Islet precursor cell (in vitro differentiated cells): Measurements from ENCODE around the gene B4GAT1.
"Not testable (repeated sequence)": the region's sequence is repeated elsewhere in the genome, so short reads cannot be mapped to it uniquely, and the experiment has no call there.

Experiments
- DNase-seq: peaks from one replicate; pipeline ENCODE4 v3.0.0-alpha.2; 2018

B4GAT1 gene

DNA sequence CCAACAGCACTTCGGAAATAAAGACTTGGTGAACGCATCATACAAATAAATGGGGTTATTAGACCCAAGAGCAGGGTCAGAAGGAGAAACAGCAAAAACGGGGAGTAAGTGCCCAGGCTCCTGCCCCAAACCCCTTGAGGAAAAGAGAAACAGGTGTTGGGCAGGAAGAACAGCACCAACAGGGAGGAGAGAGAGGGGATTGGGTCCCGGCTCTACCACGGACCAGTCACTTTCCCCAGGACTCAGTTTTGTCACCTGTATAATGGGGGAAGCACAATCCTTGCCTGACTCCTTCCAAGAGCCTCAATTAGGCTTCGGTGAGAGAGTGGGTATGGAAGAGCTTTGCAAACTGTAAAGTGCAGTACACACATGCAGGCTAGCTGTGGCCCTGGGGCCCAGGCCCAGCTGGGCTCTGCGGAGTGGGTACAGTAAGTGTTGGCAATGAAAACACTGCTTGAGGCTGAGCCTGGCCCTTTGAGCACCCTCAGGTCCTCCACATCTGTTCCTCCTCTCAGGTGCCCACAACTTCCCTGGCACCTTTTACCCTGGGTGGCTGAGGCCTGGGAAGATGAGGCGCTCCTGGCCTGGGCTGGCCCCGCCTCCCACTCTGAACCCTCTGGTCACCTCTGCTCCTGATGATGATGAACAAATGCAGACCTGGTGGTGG, 15.2 kb upstream of the B4GAT1 start:
- DNase-seq: no peak

DNA sequence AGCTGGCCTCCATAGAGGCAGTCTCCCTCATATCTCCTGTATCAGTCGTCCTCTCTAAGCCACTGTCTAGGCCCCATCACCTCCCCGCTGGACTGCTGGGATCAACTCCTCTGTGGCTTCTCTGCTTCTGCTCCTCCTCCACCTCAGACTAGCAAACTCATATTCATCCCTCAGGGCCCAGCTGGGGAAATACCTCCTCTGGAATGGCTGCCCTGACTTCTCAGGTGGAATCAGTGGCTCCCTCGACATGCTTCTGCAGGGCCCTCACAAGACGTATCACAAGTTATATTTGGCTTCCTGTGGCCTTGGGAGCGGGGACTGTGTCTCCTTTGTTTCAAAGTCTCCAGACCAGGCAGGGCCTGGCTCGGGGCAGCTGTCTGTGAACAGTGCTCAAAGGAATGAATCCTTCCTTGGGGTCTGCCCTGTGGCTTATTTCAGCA, 14.1 kb upstream of the B4GAT1 start:
- no peak for DNase-seq

DNA sequence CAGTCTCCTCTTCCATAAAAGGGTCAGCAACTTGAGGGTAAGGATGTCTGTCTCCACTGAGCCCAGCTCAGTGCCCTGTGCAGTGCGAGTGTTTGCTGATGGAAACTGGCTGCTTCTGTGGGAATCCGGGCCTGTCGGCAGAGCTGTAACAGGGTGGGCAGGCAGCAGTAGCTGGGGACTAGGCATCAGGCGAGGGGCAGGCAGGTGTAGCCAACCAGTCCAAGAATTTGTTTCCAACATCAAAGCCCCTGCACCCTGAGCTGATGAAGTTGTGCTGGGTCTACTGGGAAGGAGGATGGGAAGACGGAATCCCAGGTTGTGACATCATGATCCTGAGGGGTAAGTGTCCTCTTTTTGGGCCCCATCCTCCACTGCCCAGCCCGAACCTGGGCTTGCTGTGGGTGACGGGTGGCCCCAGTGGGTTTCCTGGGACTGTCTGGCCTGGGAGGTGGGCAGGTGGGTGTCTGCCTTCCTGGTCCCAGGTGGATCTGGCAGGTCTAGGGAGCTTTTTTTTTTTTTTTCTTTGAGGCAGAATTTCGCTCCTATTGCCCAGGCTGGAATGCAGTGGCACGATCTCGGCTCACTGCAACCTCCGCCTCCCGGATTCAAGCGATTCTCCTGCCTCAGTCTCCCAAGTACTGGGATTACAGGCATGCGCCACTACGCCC, 13.1 kb upstream of the B4GAT1 start:
- no peak for DNase-seq

DNA sequence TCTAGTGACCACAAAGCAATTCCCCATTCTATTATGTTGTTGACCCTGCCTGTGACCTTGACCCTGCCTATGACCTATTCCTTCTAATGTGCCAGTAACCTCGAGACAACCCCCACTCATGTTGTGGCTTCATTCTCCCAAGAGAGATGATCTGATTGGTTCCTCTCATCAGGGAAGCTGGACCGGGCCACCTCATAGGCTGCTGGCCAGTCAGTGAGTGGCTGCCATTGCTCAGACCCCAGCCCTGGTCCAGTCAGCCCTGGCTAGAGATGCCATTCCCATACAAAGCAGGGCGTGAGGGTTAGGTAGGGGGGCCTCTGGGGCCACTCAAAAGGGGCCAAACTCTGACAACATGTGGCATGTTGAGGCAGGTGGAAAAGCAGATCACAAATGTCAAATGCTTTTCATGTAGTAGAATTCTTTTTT, 12.2 kb upstream of the B4GAT1 start:
- no peak for DNase-seq

DNA sequence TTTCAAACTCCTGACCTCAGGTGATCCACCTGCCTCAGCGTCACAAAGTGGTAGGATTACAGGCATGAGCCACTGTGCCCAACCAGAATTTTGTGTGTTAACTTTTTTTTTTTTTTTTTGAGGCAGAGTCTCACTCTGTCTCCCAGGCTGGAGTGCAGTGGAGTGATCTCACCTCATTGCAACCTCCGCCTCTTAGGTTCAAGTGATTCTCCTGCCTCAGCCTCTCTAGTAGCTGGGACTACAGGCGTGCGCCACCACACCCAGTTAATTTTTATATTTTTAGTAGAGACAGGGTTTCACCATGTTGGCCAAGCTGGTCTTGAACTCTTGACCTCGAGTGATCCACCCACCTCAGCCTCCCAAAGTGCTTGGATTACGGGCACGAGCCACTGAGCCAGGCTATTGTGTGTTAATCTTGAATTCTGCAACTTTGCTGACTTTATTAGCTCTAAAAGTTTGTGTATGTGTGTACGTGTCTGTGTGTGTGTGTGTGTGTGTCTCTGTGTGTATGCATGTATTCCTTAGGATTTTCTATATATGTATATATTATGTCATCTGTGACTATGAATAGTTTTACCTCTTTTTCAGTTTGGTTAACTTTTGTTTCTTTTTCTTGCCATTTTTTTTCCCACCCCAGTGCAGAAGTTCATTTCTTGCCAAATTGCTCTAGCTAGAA, 3.3 kb upstream of the B4GAT1 start:
- DNase-seq: not testable (repeated sequence)

DNA sequence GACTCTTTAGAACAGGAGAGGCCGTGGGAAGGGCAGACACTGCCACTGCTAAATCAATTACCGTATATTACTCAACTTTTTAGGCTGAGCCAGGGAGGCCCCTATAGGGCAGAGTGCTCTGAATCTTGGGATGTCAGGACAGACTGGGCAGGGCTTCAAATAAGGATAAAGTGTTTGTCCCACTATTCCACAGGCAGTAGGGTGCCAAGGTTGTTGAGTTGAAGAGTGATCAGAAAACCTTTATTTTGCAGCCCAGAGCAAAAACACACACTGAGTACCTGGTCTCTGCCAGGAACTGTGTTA, 1.6 kb upstream of the B4GAT1 start:
- no peak for DNase-seq

DNA sequence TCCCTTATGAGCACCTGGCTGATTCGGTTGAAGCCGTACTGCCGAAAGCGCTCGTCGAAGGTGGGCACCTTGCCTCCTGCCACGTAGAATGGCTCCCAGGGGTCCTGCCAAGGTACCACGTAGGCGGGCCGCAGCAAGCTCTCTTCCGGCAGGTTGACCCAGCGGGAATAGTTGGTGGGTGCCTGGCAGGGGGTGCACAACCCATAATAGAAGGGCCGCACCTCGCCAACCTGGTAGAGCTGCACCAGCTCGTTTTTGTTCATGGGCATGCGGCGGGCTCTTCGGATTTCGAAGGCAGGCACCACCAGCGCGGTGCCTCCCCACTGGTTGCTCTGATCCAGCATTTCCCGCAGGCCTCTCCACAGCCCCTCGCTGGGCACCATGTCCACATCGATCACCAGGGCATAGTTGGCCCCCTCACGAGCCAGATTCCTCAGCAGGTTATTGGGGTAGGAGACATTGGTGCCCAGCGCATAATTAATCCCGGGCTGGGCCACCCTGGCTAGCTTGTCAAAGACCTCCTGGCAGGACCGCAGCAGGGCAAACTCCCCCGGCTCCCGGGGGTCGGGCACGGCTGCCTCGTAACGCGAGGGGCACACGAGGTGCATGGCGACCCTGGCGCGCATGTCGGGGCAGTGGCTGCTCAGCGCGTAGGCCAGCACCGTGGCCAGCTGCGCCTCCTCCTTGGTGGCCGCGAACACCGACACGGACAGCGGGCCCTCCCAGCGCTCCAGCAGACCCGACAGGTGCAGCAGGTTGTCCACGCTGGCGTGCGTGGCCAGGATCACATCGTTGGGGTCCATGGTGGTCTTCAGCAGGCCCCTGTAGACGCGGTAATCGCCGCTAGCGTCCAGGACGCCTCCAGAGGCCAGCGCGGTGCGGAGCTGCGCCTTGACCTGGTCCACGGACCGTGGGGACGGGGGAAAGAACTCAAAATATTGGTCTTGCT, 679 bp downstream of the B4GAT1 start:
- peak; percentile 45 for DNase-seq

DNA sequence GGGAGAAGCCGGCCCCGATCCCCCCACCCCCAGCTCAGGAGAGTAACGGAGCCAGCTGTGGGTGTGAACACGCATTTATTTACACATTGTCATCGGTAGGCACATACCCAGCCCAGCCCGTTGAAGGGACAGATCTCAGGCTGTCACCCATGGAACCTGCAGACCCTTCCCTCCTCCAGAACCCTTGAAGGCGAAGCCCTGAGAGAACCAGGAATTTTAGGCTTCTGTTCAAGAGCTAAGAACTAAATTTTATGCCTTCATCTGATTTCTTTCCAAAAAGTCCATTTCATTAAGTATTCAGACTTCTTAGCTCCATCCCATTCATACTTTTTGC, 2.1 kb downstream of the B4GAT1 start:
- DNase-seq: no peak

DNA sequence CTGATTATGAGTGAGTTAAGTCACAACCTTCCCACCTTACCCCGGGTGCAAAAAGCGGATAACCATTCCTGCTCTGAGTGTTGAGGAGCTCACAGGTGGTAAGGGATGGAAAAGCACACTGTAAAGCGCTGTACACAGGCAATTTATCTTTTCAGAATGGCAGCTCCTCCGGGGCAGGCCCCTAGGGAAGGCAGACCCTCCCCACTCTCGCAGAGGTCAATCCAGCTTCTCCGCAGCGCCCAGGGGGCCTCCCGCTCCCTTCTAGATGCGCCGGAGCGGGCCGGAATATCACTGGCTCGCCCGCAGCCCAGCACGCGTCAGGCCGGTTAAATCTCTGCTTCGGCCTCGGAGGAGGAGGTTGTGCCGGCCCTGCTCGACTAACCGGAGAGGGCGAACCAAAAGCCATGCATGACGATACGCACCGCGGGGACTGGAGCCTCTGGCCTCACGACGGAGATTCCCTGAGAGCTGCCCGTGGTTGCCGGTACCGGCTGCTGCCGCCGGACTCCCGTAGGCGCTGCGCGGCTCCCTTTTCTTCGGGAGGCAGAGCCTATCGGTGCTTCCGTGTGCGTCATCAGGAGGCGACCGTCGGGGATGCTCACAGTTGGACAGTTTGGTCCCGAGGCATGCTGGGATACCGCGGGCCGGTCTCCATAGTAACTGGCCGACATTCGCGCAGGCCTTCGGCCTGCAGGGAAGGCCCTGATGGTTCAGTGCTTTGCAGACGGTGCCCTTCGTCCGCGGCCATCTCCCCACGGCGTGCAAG, 2.7 kb downstream of the B4GAT1 start, which contains the start of gene BRMS1:
Gene BRMS1 (minus strand): TSS at position 555 of the 766 bp plus-strand sequence. CDS start 2,870 bp downstream, outside the sequence.
- DNase-seq: peak; percentile 98

DNA sequence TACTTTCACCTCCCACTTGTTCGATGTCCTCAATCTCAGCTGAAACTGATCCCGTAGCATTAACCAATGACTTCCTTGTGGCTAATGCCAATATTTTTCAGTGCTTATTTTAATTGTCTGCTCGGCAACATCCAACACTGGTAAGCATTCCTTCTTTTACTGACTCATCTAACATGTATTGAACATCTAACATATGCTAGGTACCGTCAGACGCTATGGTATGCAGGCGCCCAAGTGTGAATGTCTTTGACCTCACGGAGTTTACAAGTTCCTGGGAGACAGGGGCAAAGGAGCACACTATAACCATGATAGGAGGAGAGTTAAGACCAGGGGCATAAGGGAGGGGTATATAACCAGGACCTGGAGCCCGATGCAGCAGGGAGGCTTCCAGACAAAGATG, 4.3 kb downstream of the B4GAT1 start:
- peak; percentile 29 for DNase-seq

DNA sequence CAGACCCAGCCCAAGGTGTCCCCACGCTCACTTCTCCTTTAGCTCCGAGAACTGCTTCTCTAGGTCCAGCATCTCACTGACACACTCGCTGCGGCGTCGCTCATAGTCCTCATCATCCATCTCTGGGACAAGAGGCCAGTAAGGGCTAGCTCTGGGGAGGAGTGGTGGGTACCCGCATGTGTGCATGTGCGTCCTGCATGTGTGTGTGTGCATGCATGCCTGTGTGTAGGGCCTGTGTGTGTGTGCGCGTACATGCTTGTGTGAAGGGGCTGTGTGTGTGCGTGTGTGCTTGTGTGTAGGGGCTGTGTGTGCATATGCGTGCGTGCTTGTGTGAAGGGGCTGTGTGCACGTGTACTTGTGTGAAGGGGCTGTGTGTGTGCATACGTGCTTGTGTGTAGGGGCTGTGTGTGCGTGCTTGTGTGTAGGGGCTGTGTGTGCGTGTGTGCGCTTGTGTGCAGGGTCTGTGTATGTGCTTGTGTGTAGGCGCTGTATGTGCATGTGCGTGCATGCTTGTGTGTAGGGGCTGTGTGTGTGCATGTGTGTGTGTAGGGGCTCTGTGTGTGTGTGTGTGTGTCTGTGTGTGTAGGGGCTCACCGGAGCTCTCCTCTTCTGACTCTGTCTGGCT, 5.8 kb downstream of the B4GAT1 start:
- no peak for DNase-seq

DNA sequence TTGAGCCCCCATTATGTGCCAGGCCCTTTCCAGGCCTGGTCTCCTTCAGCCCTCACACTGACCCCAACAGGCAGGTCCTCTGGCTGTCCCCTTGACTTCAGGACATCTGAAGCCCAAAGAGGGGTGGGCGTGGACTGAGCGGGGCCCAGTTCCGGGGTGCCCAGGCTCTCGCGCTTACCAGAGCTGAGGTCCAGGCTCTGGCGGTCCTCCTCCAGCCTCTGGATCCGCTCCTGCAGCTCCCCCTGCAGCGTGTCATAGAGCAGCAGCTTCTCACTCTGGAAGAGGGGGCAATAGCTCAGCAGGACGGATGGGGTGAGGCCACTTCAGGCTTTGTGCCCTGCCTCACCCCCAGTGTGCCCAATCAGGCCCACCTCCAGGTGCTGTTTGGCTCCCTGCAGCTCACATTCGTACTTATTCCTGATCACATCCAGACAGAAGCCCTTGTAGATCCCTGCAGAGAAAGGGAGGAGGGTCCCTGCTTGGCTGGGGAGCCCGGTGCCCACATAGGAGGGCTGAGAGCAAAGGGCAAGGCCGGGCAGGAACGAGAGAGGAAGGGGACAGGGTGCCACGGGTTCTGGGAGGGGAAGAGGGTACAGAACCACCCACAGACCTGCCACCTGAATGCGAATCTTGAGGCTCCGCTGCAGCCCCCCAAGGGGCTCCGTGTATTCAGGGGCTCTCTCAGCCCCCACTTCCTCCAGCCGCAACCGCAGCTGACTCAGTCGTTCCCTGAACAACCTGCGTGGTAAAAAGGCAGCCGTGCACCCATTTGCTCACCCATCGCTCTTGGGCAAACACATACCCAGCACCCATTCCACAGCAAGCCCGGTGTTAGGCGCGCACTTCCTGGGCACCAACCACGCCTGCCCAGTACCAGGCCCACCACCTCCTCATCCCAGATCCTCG, 6.6 kb downstream of the B4GAT1 start:
- DNase-seq: peak; percentile 45

DNA sequence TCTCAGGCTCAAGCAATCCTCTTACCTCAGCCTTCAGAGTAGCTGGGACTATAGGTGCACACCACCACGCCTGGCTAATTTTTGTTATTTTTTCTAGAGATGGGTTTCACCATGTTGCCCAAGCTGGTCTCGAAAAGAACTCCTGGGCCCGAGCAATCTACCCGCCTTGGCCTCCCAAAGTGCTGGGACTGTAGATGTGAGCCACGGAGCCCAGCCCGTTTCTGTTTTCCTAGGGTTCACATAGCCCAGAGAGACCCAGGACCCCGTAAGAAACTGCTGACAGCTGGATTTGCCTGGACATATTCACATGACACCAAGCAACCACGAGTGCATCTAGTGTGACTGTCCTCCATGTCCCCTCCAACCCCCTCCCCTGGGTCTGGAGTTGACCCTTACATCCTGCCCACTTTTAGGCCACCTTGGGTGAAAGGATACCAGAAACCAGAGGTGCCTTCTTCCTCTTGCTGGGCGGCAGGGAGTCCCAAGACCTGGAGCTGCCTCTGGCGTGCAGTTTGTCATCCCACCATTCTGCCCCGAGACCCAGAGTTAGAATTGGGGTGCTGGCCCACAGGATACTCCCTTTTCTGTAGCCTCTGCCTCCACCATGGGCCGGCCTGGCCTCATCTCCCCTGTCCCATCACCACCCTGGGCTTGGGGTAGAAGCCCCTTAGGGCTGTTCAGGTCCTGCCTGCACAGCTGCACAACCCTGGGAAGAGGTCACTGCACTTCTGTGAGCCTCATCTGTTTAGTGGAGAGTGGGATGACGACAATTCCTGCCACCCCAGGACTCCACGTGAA, 7.5 kb downstream of the B4GAT1 start:
- DNase-seq: no peak

DNA sequence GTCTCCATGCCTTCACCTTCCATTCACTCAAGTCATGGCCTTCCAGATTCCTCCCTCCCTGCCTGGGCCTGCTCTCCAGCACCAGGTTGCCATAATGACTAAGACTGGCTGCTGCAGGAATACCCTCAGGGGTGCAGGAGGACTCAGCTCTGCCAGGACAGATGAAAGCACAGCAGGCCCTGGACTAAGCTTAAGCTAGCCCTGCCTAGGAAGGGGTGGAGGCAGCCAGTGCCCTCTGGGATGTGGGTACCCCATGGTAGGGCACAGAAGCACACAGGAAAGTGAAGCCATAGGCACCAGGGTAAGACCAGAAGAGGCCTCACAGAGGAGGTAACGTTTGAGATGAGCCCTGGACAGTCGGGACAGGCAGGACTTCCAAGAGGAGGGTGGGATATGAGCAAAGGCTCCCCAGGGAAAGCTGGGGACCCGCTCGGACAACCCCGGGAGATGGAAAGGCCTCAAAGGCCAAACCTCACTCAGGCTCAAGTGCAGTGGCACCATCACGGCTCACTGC, 8.2 kb downstream of the B4GAT1 start:
- peak; percentile 50 for DNase-seq

DNA sequence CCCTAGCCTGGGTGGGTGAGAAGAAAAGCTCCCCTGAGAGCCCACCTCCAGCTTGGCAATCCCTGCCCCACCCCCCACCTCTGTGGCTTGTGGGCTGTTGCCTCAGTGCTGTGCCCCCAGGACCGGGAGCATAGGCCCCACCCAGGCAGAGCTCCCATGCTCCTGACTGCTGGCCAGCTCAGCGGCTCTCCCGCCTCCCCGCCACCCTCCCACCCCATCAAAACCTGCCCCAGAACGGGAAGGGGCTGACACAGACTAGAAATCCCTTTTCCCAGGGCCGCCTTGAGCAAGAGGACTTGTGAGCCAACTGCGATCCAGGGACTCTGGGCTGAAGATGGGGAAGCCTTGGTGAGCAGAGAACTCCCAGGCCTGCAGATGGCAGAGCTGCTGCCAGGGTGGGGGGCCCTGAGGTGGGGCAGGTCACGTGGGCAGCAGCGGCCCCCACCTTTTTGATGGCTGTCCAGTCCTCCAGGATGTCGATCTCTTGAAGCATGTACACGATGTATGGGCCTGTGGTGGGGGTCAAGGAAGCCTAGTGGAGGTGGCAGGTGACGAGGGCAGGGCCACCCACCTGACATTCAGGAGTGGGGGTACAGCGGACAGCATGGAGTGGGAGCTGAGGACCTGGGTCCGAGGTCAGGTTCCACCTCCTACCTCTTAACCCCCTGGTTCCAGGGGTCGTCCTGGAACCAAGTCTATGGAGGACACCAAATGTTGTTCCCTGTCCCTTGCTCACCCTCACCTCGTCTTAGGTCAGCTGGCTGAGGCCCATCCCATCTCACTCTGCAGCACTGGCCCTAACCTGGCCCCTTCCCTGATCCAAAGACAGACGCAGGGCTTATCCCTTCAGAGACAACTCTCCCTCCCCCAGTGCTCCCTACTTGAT, 8.9 kb downstream of the B4GAT1 start:
- peak; percentile 49 for DNase-seq

DNA sequence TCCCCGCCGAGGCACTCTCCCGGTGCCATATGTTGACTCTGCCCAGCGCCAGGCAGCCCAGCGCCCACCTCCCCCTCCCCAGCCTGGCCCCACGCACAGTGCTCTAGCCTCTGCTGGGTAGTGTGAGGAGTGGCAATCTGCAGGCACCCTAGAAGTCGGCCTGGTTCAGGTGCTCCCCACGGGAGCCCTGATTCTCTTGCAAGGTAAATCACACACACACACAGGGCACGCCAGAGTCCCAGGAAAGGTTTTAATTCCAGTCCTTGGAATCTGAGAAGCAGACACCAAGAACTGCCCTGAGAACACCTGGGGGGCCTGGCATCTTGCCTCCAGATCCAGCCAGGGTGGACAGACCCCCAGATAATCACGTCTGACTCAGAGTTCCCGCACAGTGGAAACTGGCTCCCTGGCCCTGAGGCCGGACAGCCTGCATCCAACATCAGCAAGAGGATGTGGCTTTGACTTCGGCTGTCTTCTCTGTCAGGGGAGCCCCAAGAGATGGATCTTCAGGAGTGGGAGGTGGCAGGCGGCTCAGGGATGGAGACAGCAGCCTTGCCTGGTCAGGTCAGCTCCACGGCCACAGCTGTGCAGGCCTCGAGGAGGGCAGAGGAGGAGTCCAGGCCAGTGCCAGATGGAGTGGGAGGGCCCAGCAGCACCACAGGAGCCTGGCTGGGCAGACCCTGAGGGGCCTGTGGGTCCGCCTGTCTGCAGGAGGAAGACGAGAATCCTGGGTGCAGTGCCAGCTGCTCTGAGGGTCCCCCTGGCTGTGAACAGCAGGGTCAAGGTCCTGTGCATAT, 10.1 kb downstream of the B4GAT1 start:
- DNase-seq: peak; percentile 60

DNA sequence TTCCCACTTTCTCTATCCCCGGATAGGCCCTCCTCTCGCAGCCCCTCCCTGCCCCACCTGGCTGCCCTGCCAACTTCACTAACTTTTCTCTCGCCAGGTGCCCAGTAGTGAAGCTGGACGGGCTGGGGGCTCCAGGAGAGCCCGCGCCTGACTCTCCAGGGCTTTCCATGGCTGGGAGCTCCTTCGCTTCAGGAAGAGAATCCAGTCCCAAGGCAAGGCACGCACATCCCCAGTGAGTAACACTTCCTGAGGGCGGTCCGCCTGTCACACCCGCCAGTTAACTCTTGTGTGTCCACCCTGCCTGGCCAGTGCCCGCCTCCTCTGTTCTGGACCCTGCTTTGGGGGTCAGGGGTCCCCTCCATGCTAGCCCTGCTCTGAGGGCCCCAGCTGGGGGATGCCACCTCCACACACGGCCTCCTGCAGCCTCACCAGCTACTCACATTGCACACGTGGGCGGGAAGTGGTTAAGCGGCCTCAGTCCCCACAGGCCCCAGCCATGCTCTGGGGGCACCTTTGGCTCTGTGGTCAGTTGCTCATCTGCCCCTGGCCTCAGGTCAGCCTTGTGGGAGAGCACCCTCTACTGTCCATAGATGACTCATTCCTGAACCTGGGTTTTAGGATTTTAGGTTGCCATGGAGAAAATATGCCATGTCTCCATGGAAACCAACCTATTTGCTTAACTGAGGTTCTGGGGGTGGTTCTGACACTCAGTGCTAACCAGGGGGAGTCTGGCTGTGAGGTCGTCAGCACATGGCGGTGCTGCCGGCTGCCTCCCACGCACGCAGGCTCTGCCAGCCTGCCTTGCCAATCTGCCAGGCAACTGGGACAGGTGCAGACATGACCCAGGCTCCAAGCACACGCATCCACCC, 11.0 kb downstream of the B4GAT1 start, which contains the start of gene RIN1:
Gene RIN1 (minus strand): TSS at position 201 of the 869 bp plus-strand sequence. CDS start 32 bp downstream, at position 169.
- peak; percentile 94 for DNase-seq
